Colon (tissue), 2 donors: ENCODE results near the gene NOS3.

Experiments
- FAIRE-seq: peaks from 2 replicates; lab custom pipeline; 2012; peaks lifted over from hg19 to GRCh38; lab: Jason Lieb, UNC
- donor health status: control.
- donor health status: control.

Gene NOS3

DNA sequence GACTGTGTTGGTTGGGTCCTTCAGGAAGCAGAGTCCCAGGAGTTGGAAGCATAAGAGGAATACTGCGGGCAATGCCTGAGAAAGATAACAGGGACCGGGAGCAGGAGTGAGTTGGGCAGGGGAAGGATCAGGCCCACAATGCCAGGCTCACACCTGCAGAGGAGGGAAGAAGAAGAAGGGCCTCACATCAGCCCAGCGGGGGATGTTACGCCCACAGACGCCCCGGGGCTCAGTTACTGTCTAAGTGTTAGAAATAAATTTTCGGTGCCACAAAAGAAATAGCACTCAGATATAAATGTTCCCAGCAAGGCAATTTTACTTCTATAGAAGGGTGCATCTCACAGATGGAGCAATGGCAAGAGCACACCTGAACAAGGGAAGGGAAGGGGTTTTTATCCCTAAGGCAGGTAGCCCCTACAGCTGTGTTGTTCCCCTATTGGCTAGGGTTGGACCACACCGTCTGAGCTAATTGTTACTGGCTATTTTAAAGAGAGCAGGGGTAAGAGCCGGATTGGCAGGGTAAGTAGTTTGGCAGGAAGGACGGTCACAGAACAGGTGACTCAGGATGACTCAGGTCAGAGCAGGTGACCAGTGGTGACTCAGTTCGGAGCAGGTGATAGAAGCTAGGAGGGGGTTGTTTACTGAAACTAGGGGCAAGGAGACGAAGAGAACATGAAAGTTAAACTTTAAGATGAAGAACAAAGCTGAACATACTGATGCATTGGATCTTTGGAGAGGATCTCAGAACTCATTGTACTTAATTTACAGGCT, at the start of gene NOS3:
NOS3 (plus strand) TSS at position 602 of the 771 bp plus-strand sequence. CDS start 2,787 bp downstream, outside the sequence.
- no peak for FAIRE-seq

DNA sequence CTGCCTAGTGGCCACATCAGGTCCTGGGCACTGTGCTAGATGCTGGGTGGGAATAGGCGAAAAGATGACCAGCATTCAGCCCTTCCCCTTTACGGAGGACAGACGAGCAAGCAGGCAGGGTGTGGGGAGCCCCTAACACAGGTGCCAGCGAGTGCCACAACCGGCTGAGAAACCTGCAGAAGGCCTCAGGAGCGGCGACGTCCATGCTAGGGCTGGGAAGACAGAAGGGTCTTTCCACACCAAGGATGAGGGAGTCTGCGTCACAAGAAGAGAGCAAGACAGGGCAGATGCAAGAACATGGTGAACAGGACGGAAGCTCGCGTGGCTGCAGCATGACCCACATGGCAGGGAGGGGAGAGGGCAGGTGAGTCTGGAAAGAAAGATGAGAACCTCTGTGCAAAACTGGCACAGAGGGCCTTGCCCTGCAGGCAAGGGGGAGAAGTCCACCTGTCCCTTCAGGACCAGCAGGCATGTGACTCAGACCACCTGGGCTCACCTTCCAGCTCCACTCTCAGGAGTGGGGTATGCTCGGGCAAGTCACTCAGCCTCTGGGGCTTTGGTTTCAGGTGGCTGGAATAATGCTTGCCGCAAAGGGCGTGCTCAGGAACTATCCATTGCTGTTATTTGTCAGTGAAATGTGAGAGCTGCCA, 49.3 kb upstream of the NOS3 start:
- no peak for FAIRE-seq

DNA sequence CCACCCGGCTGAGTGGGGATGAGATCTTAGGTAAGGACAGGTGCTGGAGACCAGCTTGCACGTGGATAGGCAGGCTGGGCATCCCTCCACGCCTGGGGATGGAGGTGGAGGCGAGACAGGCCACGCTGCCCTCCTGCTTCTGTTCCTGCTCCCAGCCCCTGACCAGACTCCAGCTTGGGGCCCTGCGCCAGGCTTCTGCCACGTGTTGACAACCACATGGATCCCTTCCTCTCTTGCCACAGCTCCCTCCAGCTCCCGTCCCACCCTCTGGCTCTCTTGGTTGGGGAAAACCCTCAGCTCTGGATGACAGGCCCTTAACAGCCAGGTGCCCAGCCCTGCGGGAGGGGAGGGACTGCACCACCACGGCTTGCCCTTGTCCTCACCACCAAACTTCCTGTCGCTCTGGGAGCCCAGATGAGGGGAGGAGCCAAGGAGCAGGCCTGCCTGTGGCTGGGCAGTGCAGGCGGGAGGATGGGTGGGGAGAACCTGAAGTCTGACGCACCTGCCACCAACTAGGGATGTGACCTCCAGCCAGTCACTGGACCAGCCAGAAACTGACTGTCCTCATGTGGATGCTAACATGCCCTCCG, 48.7 kb upstream of the NOS3 start:
- no peak for FAIRE-seq

DNA sequence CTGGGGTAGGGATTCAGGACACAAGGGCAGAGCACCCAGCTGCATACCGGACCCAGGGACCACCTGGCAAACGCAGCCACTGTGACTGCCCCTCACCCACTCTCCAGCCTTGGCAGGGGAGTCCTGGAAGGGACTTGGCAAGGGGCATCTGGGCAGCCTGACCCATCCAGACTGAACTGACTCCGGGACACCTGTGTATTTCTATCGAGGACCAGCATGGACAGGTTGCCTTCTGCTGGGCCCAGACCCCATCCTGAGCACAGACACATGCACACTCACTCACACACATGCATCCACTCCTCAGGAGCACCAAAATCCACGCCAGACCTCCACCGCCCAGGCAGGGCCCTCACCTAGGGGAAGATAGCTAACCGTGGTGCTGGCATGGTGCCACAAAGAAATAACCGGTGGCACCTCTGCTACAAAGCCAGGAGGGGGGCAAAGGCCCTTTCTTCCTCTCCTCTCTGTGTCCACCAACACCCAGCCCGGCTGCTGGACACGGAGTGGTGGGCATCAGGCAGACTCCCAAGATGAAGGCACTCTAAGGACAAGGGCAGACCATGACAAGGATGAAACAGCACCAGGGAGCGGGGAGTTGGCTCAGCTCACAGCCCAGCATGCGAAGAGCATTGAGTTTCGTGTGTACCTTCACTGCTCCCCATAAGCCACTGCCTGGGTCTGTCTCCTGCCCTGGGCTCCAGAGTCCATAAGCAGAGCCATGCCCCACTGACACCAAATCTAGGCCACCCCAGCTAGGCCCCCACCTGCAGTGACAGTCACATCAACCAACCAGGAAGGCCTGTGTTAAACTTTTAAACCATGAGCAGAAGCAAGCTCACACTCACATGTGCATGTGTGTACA, 48.0 kb upstream of the NOS3 start:
- no peak for FAIRE-seq

DNA sequence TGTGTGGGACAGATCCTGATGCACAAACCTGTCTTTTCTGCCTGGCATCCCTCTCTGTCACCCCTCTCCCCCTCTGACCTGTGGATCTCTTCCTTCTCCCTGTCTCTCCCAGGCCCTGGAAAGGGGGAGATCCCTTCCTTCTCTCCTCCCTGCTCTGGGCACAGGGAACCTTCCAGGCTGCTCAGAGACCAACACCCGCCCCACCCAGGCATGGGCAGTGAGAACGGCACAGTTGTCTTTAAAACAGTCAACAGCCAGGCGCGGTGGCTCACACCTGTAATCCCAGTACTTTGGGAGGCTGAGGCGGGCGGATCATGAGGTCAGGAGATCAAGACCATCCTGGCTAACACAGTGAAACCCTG, 47.4 kb upstream of the NOS3 start:
- FAIRE-seq, result no peak

DNA sequence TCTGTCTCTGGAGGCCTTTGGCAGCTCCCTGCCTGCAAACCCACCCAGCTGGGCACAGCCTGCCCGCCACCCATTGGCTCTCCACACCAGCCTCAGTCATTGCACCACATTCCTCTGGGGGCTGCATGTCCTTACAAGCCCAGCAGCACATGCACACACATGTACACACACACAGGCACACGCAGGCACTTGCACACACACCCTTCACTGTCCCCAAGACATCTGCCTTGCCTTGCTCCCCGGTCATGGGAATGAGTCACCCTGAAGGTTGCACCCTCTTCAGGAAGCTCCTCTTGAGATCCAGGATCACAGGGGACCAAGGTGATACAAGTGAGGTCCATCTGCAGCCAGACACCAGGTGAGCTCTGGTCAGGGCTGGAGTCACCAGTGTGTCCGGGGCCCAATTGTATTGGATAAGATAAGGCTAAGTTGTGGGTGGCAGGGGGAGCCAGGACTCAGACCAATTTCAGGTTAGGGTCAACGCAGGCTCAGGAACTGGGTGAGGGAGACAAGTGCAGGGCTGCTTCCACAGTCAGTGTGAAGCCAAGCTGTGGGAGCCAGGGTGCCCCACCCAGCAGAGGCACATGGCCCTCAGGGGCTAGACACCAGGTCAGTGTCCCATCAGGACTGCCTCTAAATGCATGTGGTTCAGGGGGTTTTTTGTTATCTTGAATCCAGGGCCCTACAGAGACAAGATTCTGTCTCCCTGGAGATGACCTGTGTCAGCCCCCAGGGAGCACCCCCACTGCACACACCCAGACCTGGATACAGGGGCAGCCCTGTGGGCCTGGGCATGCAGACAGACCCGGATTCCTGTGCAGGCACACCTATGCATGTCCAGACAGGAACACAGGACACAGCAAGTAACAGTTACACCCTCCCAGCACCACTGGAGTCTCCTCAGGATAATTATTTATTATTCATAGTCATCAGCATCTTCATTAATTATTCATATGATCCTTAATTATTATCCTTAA, 46.5 kb upstream of the NOS3 start:
- no peak for FAIRE-seq

DNA sequence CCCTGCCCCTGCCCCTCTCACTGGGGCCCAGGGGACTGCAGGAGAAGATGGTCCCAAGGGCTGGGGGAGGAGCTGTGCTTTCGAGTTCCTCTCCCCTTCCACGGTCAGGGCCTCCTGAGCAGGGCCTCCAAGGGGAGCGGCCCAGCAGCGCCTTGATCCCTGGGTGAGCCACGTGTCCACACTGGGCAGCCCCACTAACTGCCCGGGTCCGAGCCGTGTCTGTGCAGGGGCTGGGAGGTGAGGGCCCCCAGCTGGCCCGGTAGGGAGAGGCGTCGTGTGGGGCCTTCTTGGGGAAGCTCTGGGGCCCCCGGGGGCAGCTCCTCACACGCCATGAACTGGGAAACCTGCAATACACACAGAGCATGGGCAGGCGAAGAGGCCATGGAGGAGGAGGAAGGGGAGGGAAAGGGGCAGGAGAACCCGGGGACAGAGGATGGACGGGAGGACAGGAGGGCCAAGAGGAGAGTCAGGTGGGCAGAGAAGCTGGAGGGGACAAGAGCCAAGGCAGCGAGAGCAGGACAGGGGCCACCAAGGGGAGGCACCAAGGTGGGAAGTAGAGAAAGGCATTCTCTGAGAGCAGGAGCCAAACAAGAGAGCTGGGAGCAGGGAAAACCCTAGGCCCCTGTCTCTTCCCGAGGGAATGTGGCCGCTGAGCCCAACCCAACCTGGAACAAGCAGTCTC, 45.5 kb upstream of the NOS3 start:
- FAIRE-seq, result no peak

DNA sequence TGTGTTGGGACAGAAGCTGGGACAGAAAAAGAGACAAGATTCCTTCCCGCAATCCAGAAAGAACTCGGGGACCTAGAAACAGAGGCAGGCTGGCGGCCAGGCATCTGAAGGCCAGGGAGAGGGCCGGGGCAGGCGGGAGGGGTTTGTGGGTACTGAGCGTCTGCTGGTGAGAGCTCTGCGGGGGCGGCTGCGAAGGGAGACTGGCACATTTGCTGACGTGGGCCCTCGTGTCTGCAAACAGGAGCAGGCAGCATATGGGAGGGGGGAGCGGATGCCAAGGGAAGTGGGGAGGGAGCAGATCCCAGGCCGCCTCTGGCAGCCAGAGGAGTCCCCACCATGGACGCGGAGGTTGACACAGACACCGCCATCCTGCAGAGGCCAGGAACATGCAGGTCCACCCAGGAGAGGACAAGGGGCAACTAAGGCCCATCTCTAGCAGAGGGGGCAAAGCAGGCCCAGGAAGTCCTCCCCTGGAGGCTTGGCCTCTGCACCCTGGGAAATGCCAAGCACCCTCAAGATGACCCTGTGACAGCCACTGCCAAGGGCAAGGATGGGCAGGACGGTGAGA, 44.9 kb upstream of the NOS3 start:
- FAIRE-seq, result no peak

DNA sequence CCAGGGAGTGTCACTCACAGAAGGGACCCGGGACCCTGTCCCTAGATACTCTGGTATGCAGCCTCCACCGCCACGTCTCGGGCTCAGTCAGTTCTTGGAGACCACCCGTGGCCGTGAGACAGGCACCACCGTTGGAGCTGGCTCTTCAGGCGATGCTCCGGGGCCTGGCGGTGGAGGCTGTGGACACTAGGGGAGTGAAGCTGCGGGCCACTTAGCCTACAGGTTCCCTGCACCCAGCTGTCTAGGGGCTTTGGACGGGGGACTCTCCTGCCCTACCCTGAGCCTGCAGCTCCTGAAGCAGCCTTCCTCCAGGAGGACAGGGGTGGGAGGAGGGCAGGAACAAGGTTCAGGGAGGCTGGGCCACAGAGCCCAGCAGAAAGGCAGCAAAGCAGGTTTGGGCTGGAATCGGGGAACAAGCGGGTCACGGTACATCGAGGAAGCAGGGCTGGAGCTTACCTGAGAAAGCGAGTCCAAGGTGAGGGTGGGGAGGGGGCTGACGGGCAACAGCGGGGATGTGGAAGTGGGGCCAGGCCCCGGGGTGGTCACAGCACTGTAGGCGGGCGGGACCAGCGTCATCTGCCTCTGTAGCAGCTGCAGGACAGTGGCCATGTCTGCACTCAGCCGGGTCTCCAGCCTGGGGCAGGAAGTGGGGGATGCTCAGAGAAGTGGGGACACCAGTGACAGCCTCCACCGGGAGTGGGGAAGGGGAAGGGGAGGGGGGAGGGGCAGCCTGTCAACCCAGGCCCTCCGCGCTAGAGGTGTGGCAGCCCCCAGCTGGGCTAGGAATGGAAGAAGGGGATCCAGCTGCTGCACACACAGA, 44.2 kb upstream of the NOS3 start:
- no peak for FAIRE-seq

DNA sequence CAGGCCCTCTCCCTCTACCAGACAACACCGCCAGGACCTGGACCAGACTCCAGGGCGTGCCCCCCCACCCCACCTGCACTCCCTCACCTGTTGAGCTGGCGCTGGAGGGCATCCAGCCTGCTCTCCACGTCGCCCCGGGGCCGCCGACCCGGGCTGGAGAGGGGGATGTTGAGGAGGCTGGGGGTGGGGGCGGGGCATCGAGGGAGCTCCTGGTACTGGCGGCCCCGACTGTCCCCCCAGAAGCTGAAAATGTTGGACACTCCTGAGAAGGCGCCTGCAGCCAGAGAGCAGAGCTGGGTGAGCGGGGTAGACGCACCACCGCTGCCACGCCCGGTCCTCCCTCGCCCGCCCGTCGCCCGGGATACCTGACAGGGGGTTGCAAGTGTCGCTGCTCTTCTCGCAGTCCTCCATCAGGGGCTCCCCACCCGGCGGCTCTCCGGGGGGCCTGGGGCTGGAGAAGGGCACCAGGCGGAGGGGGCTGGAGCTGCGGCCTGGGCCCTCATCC, 43.5 kb upstream of the NOS3 start:
- no peak for FAIRE-seq

DNA sequence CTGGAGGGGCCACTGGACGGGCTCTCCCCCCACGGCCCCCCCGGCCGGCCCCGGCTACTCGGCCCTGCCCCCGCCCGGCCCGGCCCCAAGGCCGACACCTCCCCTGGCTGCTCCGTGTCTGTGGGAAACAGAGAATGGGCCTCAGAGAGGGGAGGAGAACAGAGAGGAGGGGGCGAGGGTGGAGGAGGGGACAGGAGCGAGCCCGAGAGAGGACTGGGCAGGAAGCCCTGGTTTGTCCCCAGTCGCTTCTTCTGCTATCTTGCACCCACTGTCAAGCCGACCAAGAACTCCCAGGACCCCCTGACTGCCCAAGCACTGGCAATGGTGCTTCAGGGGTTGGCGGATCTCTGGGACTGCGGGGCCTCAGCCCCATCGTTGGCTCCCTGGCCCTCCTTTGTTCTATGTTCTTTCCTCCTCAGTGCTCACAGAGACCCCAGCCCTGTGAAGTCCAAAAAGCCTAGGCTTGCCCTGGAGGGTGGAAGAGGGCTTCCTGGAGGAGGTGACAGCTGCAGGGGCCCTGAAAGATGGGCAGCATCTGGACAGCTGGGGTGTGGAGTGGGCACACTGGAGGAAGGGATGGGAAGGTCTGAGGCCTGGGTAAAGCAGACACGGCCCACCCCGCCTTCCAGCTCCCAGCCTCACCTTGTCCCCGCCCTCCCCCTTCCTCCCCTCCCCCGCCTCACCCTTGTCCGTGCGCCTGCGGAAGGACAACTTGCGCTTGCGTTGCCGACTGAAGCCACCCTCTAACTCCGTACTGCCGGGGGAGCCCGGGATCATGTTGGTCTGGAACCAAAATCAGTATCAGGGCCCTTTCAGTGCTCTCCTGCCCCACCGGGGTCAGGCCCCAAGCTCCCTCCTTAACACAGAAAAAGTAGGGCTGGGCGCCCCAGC, 42.8 kb upstream of the NOS3 start:
- no peak for FAIRE-seq

DNA sequence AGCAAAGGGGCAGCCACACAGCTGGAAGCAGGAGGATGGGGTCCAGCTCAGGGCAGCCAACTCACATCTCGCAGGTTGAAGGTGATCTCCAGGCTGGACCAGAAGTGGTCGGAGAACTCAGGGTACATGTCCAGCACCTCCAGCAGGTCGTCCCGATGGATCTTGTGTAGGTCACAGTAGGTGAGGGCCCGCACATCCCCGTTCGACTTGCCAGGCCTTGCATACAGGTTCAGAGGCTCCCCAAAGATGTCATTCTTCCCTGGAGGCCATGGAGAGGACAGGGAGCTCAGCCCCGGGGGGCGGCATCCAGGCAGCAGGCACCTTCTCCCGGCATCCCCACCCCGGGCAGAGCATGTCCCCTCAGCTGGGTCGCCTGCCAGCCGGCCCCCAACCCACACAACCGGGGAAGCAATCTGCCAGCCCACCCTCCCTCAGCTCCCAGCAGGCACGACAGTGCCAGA, 42.0 kb upstream of the NOS3 start:
- no peak for FAIRE-seq

DNA sequence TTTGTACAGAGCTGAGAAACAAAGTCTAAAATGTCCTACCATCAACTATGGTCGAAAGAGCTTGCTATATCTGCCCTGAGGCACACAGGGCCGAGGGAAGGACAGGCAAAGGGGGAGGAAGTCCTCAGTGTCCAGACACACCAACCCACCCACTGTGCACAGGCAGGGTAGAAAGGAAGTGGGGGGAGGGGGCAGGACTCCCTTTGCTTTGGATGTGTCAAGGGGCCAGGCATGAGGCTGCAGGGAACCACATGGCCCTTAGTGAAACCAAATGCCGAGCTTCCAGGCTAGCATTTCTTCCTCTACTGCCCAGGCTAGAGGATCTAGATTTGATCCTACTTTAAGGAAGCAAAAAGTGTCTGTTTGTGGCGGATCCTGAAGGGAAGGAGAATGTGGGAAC, 41.3 kb upstream of the NOS3 start:
- FAIRE-seq, result no peak

DNA sequence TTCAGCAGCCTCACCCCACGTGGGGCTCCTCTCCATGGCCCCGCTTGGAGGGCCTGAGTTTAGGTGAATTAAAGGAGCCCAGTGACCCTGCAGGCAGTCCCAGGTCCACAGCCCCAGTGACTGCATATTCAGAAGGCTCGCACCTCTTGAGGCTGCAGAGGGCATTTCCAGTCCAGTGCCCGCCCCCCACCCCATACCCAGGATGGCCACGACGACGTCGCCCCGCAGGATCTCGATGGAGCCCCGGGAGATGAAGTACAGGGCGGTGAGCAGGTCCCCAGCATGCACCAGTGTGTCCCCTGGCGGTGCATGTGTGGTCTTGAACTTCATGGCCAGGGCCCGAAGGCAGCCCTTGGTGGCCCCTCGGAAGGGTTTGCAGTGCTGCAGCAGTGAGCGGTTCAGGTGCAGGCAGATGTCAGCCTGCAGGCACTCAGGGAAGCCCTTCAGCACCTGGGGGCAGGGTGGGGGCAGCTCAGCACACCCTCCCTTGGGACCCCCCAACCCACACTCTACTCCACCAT, 40.8 kb upstream of the NOS3 start:
- FAIRE-seq, result no peak

DNA sequence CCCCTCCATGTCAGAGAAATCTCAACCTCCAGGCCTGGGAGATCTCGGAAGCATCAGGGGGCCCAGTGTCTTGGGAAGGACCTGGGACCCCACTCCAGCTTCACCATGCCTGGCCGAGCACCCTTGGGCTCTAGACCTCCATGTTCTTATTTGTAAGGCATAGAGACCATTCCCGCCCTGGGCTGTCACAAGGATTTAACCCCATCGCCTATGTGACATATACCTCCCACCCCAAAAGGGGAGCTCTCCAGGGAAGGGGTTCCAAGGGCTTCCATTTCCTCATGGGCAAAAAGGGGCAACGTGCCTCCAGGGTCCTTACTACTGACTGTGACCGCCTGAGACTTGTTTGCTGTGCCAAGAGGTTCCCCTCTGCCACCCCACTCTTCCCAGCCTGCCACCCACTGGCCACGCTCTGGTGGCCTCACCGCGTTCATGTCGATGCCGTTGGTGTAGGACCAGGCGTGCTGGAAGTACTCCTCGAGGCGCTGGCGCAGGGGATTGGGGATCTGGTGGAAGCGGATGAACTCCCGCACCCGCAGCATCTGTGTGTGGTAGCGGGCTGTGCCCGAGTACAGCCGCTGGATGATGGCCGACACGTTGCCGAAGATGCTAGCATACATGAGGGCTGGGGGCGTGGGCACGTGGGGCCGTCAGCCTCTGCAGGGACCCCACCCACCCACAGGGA, 40.2 kb upstream of the NOS3 start:
- no peak for FAIRE-seq

DNA sequence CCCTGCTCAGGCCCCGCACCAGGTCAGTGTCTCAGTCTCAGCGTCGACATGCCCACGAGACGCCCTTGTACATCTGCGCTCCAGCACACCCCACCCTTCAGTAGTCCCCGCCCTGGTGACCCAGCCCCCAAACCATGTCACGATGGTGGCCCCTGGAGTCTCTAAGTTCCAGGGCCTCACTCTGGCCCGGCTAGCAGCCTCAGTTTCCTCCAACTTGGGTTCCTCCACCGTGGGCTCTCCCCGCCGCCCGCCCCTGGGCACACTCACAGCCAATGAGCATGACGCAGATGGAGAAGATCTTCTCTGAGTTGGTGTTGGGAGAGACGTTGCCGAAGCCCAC, 39.7 kb upstream of the NOS3 start:
- FAIRE-seq, result no peak

DNA sequence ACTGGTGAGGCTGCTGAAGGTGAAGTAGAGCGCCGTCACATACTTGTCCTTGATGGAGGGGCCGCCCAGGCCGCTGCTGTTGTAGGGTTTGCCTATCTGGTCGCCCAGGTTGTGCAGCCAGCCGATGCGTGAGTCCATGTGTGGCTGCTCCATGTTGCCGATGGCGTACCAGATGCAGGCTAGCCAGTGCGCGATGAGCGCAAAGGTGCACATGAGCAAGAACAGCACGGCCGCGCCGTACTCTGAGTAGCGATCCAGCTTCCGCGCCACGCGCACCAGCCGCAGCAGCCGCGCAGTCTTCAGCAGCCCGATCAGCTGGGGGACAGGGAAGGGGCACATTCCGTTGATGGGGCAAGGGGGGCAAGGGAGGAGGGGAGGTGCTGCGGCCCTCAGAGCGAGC, 39.3 kb upstream of the NOS3 start:
- no peak for FAIRE-seq
